Colonic mucosa (tissue), 4 donors: Measurements from ENCODE around the gene IQCC. TPM values are rescaled to one million over a fixed set of nuclear protein-coding genes. Genes with fewer than 3 reads are reported as not detected.

Source experiments
- DNase-seq: peaks from one replicate; pipeline ENCODE4 v3.0.0-alpha.2; 2020
- H3K27ac ChIP-seq: fragments of 200-600 bp; one replicate; pipeline ENCODE4 v1.8.0; 2021
- H3K27me3 ChIP-seq: fragments of 200-600 bp; one replicate; pipeline ENCODE4 v1.8.0; 2021
- H3K36me3 ChIP-seq: fragments of 200-600 bp; one replicate; pipeline ENCODE4 v1.8.0; 2021
- H3K4me1 ChIP-seq: fragments of 200-600 bp; one replicate; pipeline ENCODE4 v1.8.0; 2021; ENCODE audit warnings: mild to moderate bottlenecking
- H3K4me3 ChIP-seq: fragments of 200-600 bp; one replicate; pipeline ENCODE4 v1.8.0; 2021
- H3K9ac ChIP-seq, 2 donors: one replicate each; pipeline ENCODE4 v1.7.0; 2013; ENCODE audit warnings: control low read depth in 2 of 2, low read depth in 2 of 2, low read length in 2 of 2
- H3K9me3 ChIP-seq: fragments of 200-600 bp; one replicate; pipeline ENCODE4 v1.8.0; 2021
- CTCF ChIP-seq: fragments of 200-600 bp; IDR thresholded peaks from one replicate; pipeline ENCODE4 v1.8.0; 2022; ENCODE audit warnings: antibody characterized with exemption, mild to moderate bottlenecking
- intact Hi-C: fragments of 100-400 bp; cut with DNase I; formaldehyde crosslinking; loops from one replicate; pipeline ENCODE4 v1.14.1; 2022
- total RNA-seq, 2 donors: library from RNA; stranded (reverse); fragmentation: NEBNext Ultra II Directional in 1 of 2; extraction: Animal tissue kit (Norgen Biotek cat#: 25700) in 1 of 2; gene quantifications; one replicate each; pipeline ENCODE4 v1.2.1, GENCODE V29; 2021
- donor health status: healthy.
- donor health status: DM: no; HTN: no; CAD: no.
- donor health status: DM: no; HTN: no; CAD: no.

IQCC gene
- total RNA-seq, 2 donors from 2014 or later = 1.8 to 4.3 TPM

- Histone ChIP-seq H3K9ac (peak overlapping the region; percentile 49 to 67), H3K4me3 (no peak overlapping the region), H3K36me3 (no peaks in the 10 kb centered on the region), H3K4me1 (peaks cover 12% of the 10 kb centered on the region), H3K9me3 (no peaks in the 10 kb centered on the region), H3K27ac (peak overlapping the region; percentile 74), H3K27me3 (no peaks in the 10 kb centered on the region)
- intact Hi-C loops = no loop called here
- peak; percentile 72 for TF ChIP-seq CTCF
- DNase-seq = peak; percentile 83
Measured at GRCh38 chr1:32215629-32216480, 10.4 kb downstream of the IQCC start.

- H3K4me1 ChIP-seq = peaks cover 17% of the 10 kb centered on the region
- TF ChIP-seq CTCF = no peak
- peak overlapping the region in 1 of 2 donors; percentile 67 for H3K9ac ChIP-seq
- no peak overlapping the region for H3K4me3 ChIP-seq
- peak overlapping the region; percentile 74 for H3K27ac ChIP-seq
- intact Hi-C loops = no loop called here
- H3K9me3 ChIP-seq = no peaks in the 10 kb centered on the region
- DNase-seq = no peak
- H3K27me3 ChIP-seq = no peaks in the 10 kb centered on the region
- no peaks in the 10 kb centered on the region for H3K36me3 ChIP-seq
Measured at GRCh38 chr1:32216566-32216965, 11.1 kb downstream of the IQCC start.

- DNase-seq = no peak
- H3K27me3 ChIP-seq = no peaks in the 10 kb centered on the region
- H3K9me3 ChIP-seq = no peaks in the 10 kb centered on the region
- H3K4me1 ChIP-seq = peaks cover 21% of the 10 kb centered on the region
- H3K4me3 ChIP-seq = no peak overlapping the region
- no peak for TF ChIP-seq CTCF
- H3K9ac ChIP-seq = no peak overlapping the region
- no peaks in the 10 kb centered on the region for H3K36me3 ChIP-seq
- no peak overlapping the region for H3K27ac ChIP-seq
- intact Hi-C loops = no loop called here
Measured at GRCh38 chr1:32219022-32219421, 13.6 kb downstream of the IQCC start.

- TF ChIP-seq CTCF = no peak
- no peaks in the 10 kb centered on the region for H3K9me3 ChIP-seq
- peaks cover 12% of the 10 kb centered on the region for H3K4me1 ChIP-seq
- no peaks in the 10 kb centered on the region for H3K27me3 ChIP-seq
- H3K4me3 ChIP-seq = peak overlapping the region; percentile 65
- peak overlapping the region; percentile 53 to 98 for H3K9ac ChIP-seq
- no peaks in the 10 kb centered on the region for H3K36me3 ChIP-seq
- intact Hi-C loops = no loop called here
- H3K27ac ChIP-seq = no peak overlapping the region
- DNase-seq = no peak
Measured at GRCh38 chr1:32220746-32221580, 15.5 kb downstream of the IQCC start.

- H3K4me3 ChIP-seq = peak overlapping the region; percentile 65
- peak overlapping the region; percentile 68 for H3K27ac ChIP-seq
- H3K9ac ChIP-seq = peak overlapping the region; percentile 68 to 98
- no peaks in the 10 kb centered on the region for H3K9me3 ChIP-seq
- no peaks in the 10 kb centered on the region for H3K36me3 ChIP-seq
- intact Hi-C loops = no loop called here
- TF ChIP-seq CTCF = no peak
- H3K27me3 ChIP-seq = no peaks in the 10 kb centered on the region
- no peak for DNase-seq
- H3K4me1 ChIP-seq = peaks cover 12% of the 10 kb centered on the region
Measured at GRCh38 chr1:32221581-32221979, 16.1 kb downstream of the IQCC start.
